ENCODE measurements around the gene PLSCR5.

PLSCR5 gene

DNA sequence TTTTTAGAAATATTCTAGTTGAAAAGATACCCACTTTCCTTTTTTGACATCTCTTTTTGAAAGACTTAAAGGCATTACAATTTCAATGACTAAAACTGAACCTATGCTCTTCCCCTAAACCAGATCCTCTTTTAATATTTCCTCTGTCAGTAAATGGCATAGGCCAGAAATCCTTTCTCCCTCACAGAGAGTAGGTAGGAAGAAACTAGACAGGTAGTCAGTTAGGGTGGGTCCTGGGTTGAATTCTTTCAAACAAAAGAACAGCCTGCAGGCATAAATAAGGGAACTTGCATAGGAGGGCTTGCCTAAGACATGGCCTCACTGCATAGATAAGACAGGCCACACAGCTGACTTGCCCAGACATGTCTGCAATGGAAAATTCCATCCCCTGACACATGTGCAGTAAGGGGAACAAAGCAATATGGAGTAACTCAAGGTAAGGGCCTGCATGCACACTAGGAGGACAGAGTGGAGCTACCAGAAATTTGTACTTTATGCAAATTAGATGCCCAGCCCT is 23.1 kb downstream of the PLSCR5 start:
- no peak for DNase-seq

GRCh38 chr3:146581080-146581601 is 24.0 kb downstream of the PLSCR5 start:
- DNase-seq = no peak

DNA sequence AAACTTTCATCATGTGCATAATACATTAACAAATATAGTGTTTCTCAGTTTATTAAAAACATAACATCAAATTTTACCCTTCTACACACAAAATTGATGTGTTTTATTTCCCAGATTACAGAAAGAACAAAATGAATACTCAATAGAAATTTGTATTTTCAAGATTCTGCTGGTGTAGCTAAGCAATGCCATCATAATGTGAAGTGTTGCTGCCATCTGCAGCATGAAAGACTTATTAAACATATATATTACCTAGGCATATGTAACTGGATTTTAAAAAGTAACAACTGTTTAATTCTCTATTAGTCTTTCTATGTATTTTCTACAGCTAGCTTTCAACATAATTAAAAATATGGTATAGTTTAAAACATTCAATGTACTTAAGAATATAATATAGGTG is 27.5 kb downstream of the PLSCR5 start:
- DNase-seq = peak; percentile 20

DNA sequence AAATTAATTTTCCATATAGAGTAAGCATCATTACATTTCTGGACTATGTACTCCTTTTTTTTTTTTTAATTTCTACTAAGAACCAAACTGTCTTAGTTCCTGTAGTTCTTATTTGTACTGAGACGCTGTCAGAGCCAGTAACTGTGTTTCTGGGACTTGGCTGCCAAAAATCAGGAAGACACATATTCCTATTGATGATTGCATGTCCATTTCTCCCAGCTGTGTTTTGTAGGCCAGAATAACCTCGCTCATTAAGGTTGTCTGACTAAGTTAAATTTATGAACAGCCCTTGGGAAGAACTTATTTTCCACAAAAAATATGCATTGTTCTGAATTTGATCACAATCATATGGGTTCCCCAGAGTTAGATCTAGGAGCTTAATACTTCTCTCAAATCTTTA is 29.5 kb downstream of the PLSCR5 start:
- no peak for DNase-seq

GRCh38 chr3:146574173-146574572 is 31.0 kb downstream of the PLSCR5 start:
- no peak for DNase-seq

- no peak for DNase-seq
These were observed 35.8 kb downstream of the PLSCR5 start for GRCh38 chr3:146569314-146569713.

GRCh38 chr3:146566138-146566537 is 39.0 kb downstream of the PLSCR5 start:
- no peak for DNase-seq

GRCh38 chr3:146561879-146562278 is 43.3 kb downstream of the PLSCR5 start:
- DNase-seq = no peak

DNA sequence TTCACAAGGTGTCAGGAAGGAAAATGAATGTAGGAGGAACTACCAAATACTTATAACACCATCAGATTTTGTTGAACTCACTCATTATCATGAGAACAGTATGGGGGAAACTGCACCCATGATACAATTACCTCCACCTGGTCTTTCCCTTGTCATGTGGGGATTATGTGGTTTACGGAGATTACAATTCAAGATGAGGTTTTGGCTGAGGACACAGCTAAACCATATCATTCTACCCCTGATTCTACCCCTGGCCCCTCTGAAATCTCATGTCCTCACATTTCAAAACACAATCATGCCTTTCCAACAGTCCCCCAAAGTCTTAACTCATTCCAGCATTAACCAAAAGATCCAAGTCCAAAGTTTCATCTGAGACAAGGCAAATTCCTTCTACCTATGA is 43.7 kb downstream of the PLSCR5 start:
- DNase-seq = no peak

- no peak for DNase-seq
These were observed 44.5 kb downstream of the PLSCR5 start for GRCh38 chr3:146560678-146561077.

DNA sequence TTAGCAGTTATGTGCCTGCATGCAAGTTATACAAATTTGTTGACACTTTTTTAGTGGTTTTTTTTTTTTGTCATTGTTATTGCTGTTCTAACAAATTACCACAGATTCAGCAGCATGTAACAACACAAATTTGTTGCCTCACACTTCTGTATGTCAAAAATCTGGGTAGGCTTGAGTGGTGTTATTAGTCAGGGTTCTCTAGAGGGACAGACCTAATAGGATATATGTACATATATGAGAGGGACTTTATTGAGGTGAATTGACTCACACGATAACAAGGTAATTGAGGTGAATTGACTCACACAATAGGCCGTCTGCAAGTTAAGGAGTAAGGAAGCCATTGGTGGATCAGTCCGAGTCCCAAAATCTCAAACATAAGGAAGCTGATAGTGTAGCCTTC is 45.8 kb downstream of the PLSCR5 start:
- no peak for DNase-seq

- DNase-seq = no peak
These were observed 46.4 kb downstream of the PLSCR5 start for GRCh38 chr3:146558781-146559180.

- DNase-seq = no peak
These were observed 47.4 kb downstream of the PLSCR5 start for GRCh38 chr3:146557745-146558144.

DNA sequence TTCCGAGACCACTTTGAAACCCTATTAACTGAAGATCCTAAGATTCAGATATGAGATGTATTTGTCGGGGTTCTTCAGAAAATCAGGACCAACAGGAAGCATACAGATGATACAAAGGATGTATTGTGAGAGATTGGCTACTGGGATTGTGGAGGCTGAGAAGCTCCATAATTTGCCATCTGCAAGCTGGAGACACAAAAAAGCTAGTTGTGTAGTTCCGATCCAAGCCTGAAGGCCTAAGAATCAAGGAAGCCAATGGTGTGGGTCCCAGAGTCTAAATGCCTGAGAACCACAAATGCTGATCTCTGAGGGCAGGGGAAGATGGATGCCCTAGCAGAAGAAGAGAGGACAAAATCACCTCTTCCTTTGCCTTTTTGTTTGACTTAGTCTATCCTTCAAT is 49.8 kb downstream of the PLSCR5 start:
- DNase-seq = no peak

GRCh38 chr3:146554151-146554760 is 50.9 kb downstream of the PLSCR5 start:
- DNase-seq = no peak

GRCh38 chr3:146550743-146551510 is 54.2 kb downstream of the PLSCR5 start:
- DNase-seq = no peak

DNA sequence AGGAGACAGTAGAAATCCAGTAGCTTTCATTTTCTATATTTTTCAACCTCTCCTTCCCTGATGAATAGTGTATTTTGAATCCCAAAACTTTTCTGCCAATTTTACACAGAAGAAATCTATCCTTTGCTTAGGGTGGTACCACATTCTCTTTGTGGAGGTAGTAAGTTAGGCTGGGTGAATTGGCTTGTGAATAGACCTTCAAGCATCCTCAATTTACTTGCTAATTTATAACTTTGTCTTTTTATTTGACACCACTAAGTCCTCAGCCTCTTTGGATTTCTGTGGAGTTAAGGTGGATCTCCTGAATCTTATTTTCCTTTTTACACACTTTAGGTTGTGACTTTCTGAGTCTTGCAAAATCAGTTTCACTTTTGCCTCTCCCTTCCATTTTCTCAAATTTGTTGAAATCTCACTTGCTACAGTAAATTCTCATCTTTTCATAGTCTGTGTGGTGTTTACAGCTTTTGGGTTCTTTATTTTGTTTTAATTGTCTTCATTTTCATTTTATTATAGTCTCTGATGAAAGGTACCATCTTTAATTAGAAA is 55.0 kb downstream of the PLSCR5 start:
- no peak for DNase-seq

DNA sequence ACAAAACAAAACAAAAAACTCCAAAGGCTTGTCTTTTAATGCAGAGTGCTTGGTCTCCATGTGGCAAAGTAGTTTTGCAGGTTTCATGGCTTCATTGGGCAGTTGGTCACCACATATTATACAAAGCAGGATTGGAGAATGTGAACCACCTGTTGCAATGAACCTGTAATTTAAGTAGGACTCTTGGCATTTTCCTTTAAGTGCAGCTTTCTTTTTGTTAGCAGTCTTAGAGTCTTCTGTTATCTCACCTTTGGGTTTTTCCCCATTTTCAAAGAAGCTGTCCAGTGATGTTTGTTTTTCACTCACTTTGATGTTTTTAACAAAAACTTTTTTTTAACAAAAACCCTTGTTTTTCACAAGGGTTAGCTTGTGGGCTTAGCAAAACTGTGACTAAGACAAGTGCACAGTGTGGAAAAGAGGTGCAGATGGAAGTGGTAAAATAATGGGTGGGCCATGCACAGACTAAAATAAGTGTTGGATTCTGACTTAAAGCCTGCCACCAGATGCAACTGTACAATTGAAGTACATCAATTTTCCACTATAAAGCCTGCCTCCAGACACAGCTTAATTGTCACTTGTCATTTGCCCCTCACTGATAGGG is 57.8 kb downstream of the PLSCR5 start:
- DNase-seq = no peak

- no peak for DNase-seq
These were observed 58.7 kb downstream of the PLSCR5 start for GRCh38 chr3:146546366-146546965.

- no peak for DNase-seq
These were observed 60.1 kb downstream of the PLSCR5 start for GRCh38 chr3:146544929-146545528.

- peak; percentile 43 for DNase-seq
These were observed 60.9 kb downstream of the PLSCR5 start, which contains the start of gene PLSCR1 for GRCh38 chr3:146544002-146544928. Gene PLSCR1 (minus strand): TSS chr3:146544607. CDS start chr3:146536552, 8,055 bp downstream.

Measured in activated CD4-positive, alpha-beta T cell treated with anti-CD3 and anti-CD28 coated beads, Interleukin-2, amount 50 U/mL, for 1 hour (primary cell).